ENCODE results near the gene PTPMT1.
A peak's percentile ranks its signal among the peaks of the same experiment; 100 is the strongest.
"Not testable (repeated sequence)": the region's sequence is repeated elsewhere in the genome, so short reads cannot be mapped to it uniquely, and the experiment has no call there.

The PTPMT1 gene

GRCh38 chr11:47550288-47551047 is 14.9 kb upstream of the PTPMT1 start:
- no peak for DNase-seq

- no peak for DNase-seq
Measured at GRCh38 chr11:47551086-47551485, 14.3 kb upstream of the PTPMT1 start.

- no peak for DNase-seq
Measured at GRCh38 chr11:47552056-47552565, 13.3 kb upstream of the PTPMT1 start.

- DNase-seq = peak; percentile 88
Measured at GRCh38 chr11:47552566-47553405, 12.6 kb upstream of the PTPMT1 start, which contains the start of gene CELF1. TSS of gene CELF1 (minus strand) at chr11:47553132. CDS start at chr11:47499523, 53,609 bp downstream.

- DNase-seq = no peak
Measured at GRCh38 chr11:47553406-47553743, 12.0 kb upstream of the PTPMT1 start.

GRCh38 chr11:47557004-47557403 is 8.4 kb upstream of the PTPMT1 start:
- DNase-seq = not testable (repeated sequence)

- DNase-seq = no peak
Measured at GRCh38 chr11:47558695-47559094, 6.7 kb upstream of the PTPMT1 start.

- DNase-seq = no peak
Measured at GRCh38 chr11:47560426-47560825, 5.0 kb upstream of the PTPMT1 start.

GRCh38 chr11:47562393-47562792 is 3.0 kb upstream of the PTPMT1 start:
- DNase-seq = not testable (repeated sequence)

- not testable (repeated sequence) for DNase-seq
Measured at GRCh38 chr11:47564366-47564765, 1.0 kb upstream of the PTPMT1 start.

- DNase-seq = no peak
Measured at GRCh38 chr11:47564933-47565339, 463 bp upstream of the PTPMT1 start.

GRCh38 chr11:47566149-47566698 is 825 bp downstream of the PTPMT1 start:
- DNase-seq = no peak

GRCh38 chr11:47569646-47570045 is 4.2 kb downstream of the PTPMT1 start:
- DNase-seq = no peak

GRCh38 chr11:47570651-47571356 is 5.4 kb downstream of the PTPMT1 start:
- no peak for DNase-seq

- no peak for DNase-seq
Measured at GRCh38 chr11:47571357-47571729, 5.9 kb downstream of the PTPMT1 start.

- DNase-seq = no peak
Measured at GRCh38 chr11:47571895-47572294, 6.5 kb downstream of the PTPMT1 start.

GRCh38 chr11:47572715-47573255 is 7.4 kb downstream of the PTPMT1 start:
- DNase-seq = no peak

GRCh38 chr11:47573321-47573720 is 7.9 kb downstream of the PTPMT1 start:
- no peak for DNase-seq

GRCh38 chr11:47577460-47578041 is 12.2 kb downstream of the PTPMT1 start:
- DNase-seq = no peak

GRCh38 chr11:47578524-47579494 is 13.4 kb downstream of the PTPMT1 start, which contains the start of the genes KBTBD4 and NDUFS3:
TSS of gene KBTBD4 (minus strand) at chr11:47578970. CDS start at chr11:47578951, 19 bp downstream.
TSS of gene NDUFS3 (plus strand) at chr11:47579074. CDS start at chr11:47579092, 18 bp downstream.
- DNase-seq = peak; percentile 68

- DNase-seq = no peak
Measured at GRCh38 chr11:47583844-47584243, 18.4 kb downstream of the PTPMT1 start.
